ENCODE measurements around the gene MOGAT2.

The MOGAT2 gene

GRCh38 chr11:75691804-75692203 lies 25.8 kb upstream of the MOGAT2 start:
- DNase-seq, result no peak
- Histone ChIP-seq H3K36me3 (ENCODE audit: control insufficient read depth, insufficient read depth, low read length) (no peaks in the 10 kb centered on the region), H3K9me3 (ENCODE audit: control insufficient read depth, low read length) (no peaks in the 10 kb centered on the region), H3K4me3 (ENCODE audit: insufficient read depth, low read depth, low read length, poor library complexity, severe bottlenecking) (no peak overlapping the region), H3K27ac (ENCODE audit: insufficient read depth, low read length, poor library complexity, severe bottlenecking) (no peak overlapping the region), H3K27me3 (replicated peaks; ENCODE audit: control insufficient read depth, insufficient read depth, low read length, poor library complexity, severe bottlenecking) (no peaks in the 10 kb centered on the region), H3K4me1 (ENCODE audit: control insufficient read depth, insufficient read depth, low read length, poor library complexity, severe bottlenecking) (no peaks in the 10 kb centered on the region)

- Histone ChIP-seq H3K4me3 (ENCODE audit: insufficient read depth, low read depth, low read length, poor library complexity, severe bottlenecking) (no peak overlapping the region), H3K4me1 (ENCODE audit: control insufficient read depth, insufficient read depth, low read length, poor library complexity, severe bottlenecking) (no peaks in the 10 kb centered on the region), H3K27ac (ENCODE audit: insufficient read depth, low read length, poor library complexity, severe bottlenecking) (no peak overlapping the region), H3K27me3 (replicated peaks; ENCODE audit: control insufficient read depth, insufficient read depth, low read length, poor library complexity, severe bottlenecking) (no peaks in the 10 kb centered on the region), H3K9me3 (ENCODE audit: control insufficient read depth, low read length) (no peaks in the 10 kb centered on the region), H3K36me3 (ENCODE audit: control insufficient read depth, insufficient read depth, low read length) (no peaks in the 10 kb centered on the region)
- no peak for DNase-seq
Observed at GRCh38 chr11:75697906-75698581, 19.6 kb upstream of the MOGAT2 start.

- Histone ChIP-seq H3K4me1 (ENCODE audit: control insufficient read depth, insufficient read depth, low read length, poor library complexity, severe bottlenecking) (no peaks in the 10 kb centered on the region), H3K27me3 (replicated peaks; ENCODE audit: control insufficient read depth, insufficient read depth, low read length, poor library complexity, severe bottlenecking) (no peaks in the 10 kb centered on the region), H3K36me3 (ENCODE audit: control insufficient read depth, insufficient read depth, low read length) (no peaks in the 10 kb centered on the region), H3K27ac (ENCODE audit: insufficient read depth, low read length, poor library complexity, severe bottlenecking) (no peak overlapping the region), H3K9me3 (ENCODE audit: control insufficient read depth, low read length) (no peaks in the 10 kb centered on the region), H3K4me3 (ENCODE audit: insufficient read depth, low read depth, low read length, poor library complexity, severe bottlenecking) (no peak overlapping the region)
- no peak for DNase-seq
Observed at GRCh38 chr11:75700940-75701339, 16.7 kb upstream of the MOGAT2 start.

- no peaks in the 10 kb centered on the region for H3K4me1 ChIP-seq (ENCODE audit: control insufficient read depth, insufficient read depth, low read length, poor library complexity, severe bottlenecking)
- H3K27me3 ChIP-seq (replicated peaks; ENCODE audit: control insufficient read depth, insufficient read depth, low read length, poor library complexity, severe bottlenecking), result no peaks in the 10 kb centered on the region
- no peak for DNase-seq
- H3K9me3 ChIP-seq (ENCODE audit: control insufficient read depth, low read length), result no peaks in the 10 kb centered on the region
- no peak overlapping the region for H3K4me3 ChIP-seq (ENCODE audit: insufficient read depth, low read depth, low read length, poor library complexity, severe bottlenecking)
- H3K27ac ChIP-seq (ENCODE audit: insufficient read depth, low read length, poor library complexity, severe bottlenecking), result no peak overlapping the region
- H3K36me3 ChIP-seq (ENCODE audit: control insufficient read depth, insufficient read depth, low read length), result no peaks in the 10 kb centered on the region
Observed at GRCh38 chr11:75703695-75704237, 13.9 kb upstream of the MOGAT2 start.

- H3K9me3 ChIP-seq (ENCODE audit: control insufficient read depth, low read length), result no peaks in the 10 kb centered on the region
- no peak for DNase-seq
- no peak overlapping the region for H3K4me3 ChIP-seq (ENCODE audit: insufficient read depth, low read depth, low read length, poor library complexity, severe bottlenecking)
- no peaks in the 10 kb centered on the region for H3K36me3 ChIP-seq (ENCODE audit: control insufficient read depth, insufficient read depth, low read length)
- H3K27me3 ChIP-seq (replicated peaks; ENCODE audit: control insufficient read depth, insufficient read depth, low read length, poor library complexity, severe bottlenecking), result no peaks in the 10 kb centered on the region
- no peaks in the 10 kb centered on the region for H3K4me1 ChIP-seq (ENCODE audit: control insufficient read depth, insufficient read depth, low read length, poor library complexity, severe bottlenecking)
- H3K27ac ChIP-seq (ENCODE audit: insufficient read depth, low read length, poor library complexity, severe bottlenecking), result no peak overlapping the region
Observed at GRCh38 chr11:75705541-75705940, 12.1 kb upstream of the MOGAT2 start.

GRCh38 chr11:75706260-75706729 lies 11.3 kb upstream of the MOGAT2 start:
- H3K9me3 ChIP-seq (ENCODE audit: control insufficient read depth, low read length), result no peaks in the 10 kb centered on the region
- H3K4me1 ChIP-seq (ENCODE audit: control insufficient read depth, insufficient read depth, low read length, poor library complexity, severe bottlenecking), result no peaks in the 10 kb centered on the region
- no peak overlapping the region for H3K4me3 ChIP-seq (ENCODE audit: insufficient read depth, low read depth, low read length, poor library complexity, severe bottlenecking)
- H3K36me3 ChIP-seq (ENCODE audit: control insufficient read depth, insufficient read depth, low read length), result no peaks in the 10 kb centered on the region
- DNase-seq, result peak; percentile 12 to 47 (median 30)
- H3K27ac ChIP-seq (ENCODE audit: insufficient read depth, low read length, poor library complexity, severe bottlenecking), result no peak overlapping the region
- no peaks in the 10 kb centered on the region for H3K27me3 ChIP-seq (replicated peaks; ENCODE audit: control insufficient read depth, insufficient read depth, low read length, poor library complexity, severe bottlenecking)

- no peak overlapping the region for H3K4me3 ChIP-seq (ENCODE audit: insufficient read depth, low read depth, low read length, poor library complexity, severe bottlenecking)
- no peaks in the 10 kb centered on the region for H3K9me3 ChIP-seq (ENCODE audit: control insufficient read depth, low read length)
- no peaks in the 10 kb centered on the region for H3K27me3 ChIP-seq (replicated peaks; ENCODE audit: control insufficient read depth, insufficient read depth, low read length, poor library complexity, severe bottlenecking)
- H3K27ac ChIP-seq (ENCODE audit: insufficient read depth, low read length, poor library complexity, severe bottlenecking), result no peak overlapping the region
- no peaks in the 10 kb centered on the region for H3K4me1 ChIP-seq (ENCODE audit: control insufficient read depth, insufficient read depth, low read length, poor library complexity, severe bottlenecking)
- no peak for DNase-seq
- H3K36me3 ChIP-seq (ENCODE audit: control insufficient read depth, insufficient read depth, low read length), result no peaks in the 10 kb centered on the region
Observed at GRCh38 chr11:75714211-75714610, 3.4 kb upstream of the MOGAT2 start.

GRCh38 chr11:75715688-75716087 lies 1.9 kb upstream of the MOGAT2 start:
- H3K27me3 ChIP-seq (replicated peaks; ENCODE audit: control insufficient read depth, insufficient read depth, low read length, poor library complexity, severe bottlenecking), result no peaks in the 10 kb centered on the region
- no peaks in the 10 kb centered on the region for H3K9me3 ChIP-seq (ENCODE audit: control insufficient read depth, low read length)
- no peak overlapping the region for H3K4me3 ChIP-seq (ENCODE audit: insufficient read depth, low read depth, low read length, poor library complexity, severe bottlenecking)
- DNase-seq, result no peak
- H3K4me1 ChIP-seq (ENCODE audit: control insufficient read depth, insufficient read depth, low read length, poor library complexity, severe bottlenecking), result no peaks in the 10 kb centered on the region
- no peaks in the 10 kb centered on the region for H3K36me3 ChIP-seq (ENCODE audit: control insufficient read depth, insufficient read depth, low read length)
- no peak overlapping the region for H3K27ac ChIP-seq (ENCODE audit: insufficient read depth, low read length, poor library complexity, severe bottlenecking)

GRCh38 chr11:75716659-75717058 lies 979 bp upstream of the MOGAT2 start:
- Histone ChIP-seq H3K9me3 (ENCODE audit: control insufficient read depth, low read length) (no peaks in the 10 kb centered on the region), H3K27ac (ENCODE audit: insufficient read depth, low read length, poor library complexity, severe bottlenecking) (no peak overlapping the region), H3K4me1 (ENCODE audit: control insufficient read depth, insufficient read depth, low read length, poor library complexity, severe bottlenecking) (no peaks in the 10 kb centered on the region), H3K4me3 (ENCODE audit: insufficient read depth, low read depth, low read length, poor library complexity, severe bottlenecking) (no peak overlapping the region), H3K27me3 (replicated peaks; ENCODE audit: control insufficient read depth, insufficient read depth, low read length, poor library complexity, severe bottlenecking) (no peaks in the 10 kb centered on the region), H3K36me3 (ENCODE audit: control insufficient read depth, insufficient read depth, low read length) (no peaks in the 10 kb centered on the region)
- DNase-seq, result no peak

GRCh38 chr11:75718419-75719339 lies 1.0 kb downstream of the MOGAT2 start:
- Histone ChIP-seq H3K27ac (ENCODE audit: insufficient read depth, low read length, poor library complexity, severe bottlenecking) (no peak overlapping the region), H3K4me3 (ENCODE audit: insufficient read depth, low read depth, low read length, poor library complexity, severe bottlenecking) (no peak overlapping the region), H3K9me3 (ENCODE audit: control insufficient read depth, low read length) (no peaks in the 10 kb centered on the region), H3K36me3 (ENCODE audit: control insufficient read depth, insufficient read depth, low read length) (no peaks in the 10 kb centered on the region), H3K27me3 (replicated peaks; ENCODE audit: control insufficient read depth, insufficient read depth, low read length, poor library complexity, severe bottlenecking) (no peaks in the 10 kb centered on the region), H3K4me1 (ENCODE audit: control insufficient read depth, insufficient read depth, low read length, poor library complexity, severe bottlenecking) (no peaks in the 10 kb centered on the region)
- no peak for DNase-seq
